OCI-LY7 (cell line): ENCODE results near the gene TAF13.

Source experiments
- EZH2phosphoT487 ChIP-seq: fragments of 200-600 bp; sonication (generic); IDR thresholded peaks from 2 replicates; pipeline ENCODE4 v1.6.1; 2018; ENCODE audit warnings: low read depth, borderline replicate concordance, mild to moderate bottlenecking, mixed run types, antibody characterized with exemption, low read length, moderate library complexity, mixed read lengths
- TF ChIP-seq, protein P1 (sequence below): fragments of 200-600 bp; sonication (generic); conservative IDR thresholded peaks from 2 replicates; pipeline ENCODE4 v1.5.1; 2014; ENCODE audit warnings: mild to moderate bottlenecking, antibody characterized with exemption, low read length, moderate library complexity, mixed read lengths

DNA sequence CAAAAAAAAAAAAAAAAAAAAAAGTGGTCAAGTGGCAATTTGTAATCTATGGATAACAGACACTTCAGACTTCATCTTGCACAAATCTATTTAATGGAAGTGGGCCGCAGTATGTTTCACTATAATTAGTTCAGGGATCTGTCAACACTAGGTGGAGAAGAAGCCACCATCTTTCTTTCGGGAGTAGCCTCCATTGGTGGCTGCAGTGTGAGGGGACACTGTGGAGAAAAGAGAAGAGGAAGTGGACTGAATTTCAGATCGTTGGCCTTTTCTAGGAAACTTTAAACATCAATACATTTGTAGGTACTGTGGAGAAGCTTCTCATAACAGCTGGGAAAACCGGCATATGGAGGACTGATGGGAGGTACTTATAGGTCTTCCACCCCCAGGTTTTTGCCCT, 30.1 kb upstream of the TAF13 start:
- TF ChIP-seq, protein P1, sequence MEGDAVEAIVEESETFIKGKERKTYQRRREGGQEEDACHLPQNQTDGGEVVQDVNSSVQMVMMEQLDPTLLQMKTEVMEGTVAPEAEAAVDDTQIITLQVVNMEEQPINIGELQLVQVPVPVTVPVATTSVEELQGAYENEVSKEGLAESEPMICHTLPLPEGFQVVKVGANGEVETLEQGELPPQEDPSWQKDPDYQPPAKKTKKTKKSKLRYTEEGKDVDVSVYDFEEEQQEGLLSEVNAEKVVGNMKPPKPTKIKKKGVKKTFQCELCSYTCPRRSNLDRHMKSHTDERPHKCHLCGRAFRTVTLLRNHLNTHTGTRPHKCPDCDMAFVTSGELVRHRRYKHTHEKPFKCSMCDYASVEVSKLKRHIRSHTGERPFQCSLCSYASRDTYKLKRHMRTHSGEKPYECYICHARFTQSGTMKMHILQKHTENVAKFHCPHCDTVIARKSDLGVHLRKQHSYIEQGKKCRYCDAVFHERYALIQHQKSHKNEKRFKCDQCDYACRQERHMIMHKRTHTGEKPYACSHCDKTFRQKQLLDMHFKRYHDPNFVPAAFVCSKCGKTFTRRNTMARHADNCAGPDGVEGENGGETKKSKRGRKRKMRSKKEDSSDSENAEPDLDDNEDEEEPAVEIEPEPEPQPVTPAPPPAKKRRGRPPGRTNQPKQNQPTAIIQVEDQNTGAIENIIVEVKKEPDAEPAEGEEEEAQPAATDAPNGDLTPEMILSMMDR, result no peak
- TF ChIP-seq EZH2phosphoT487, result no peak
